ENCODE measurements around the gene PCF11.

- TF ChIP-seq EP300 (IDR thresholded peaks at IDR 0.05; ENCODE audit: borderline replicate concordance) (no peak), TEAD4 (IDR thresholded peaks at IDR 0.05) (no peak), CREB1 (IDR thresholded peaks at IDR 0.05; ENCODE audit: low read depth) (no peak), RAD21 (IDR thresholded peaks at IDR 0.05; ENCODE audit: low read depth) (no peak), MAX (IDR thresholded peaks at IDR 0.05) (no peak), TAF1 (IDR thresholded peaks at IDR 0.05; ENCODE audit: low read depth) (no peak), YY1 (IDR thresholded peaks at IDR 0.05; ENCODE audit: low read depth) (no peak), USF1 (IDR thresholded peaks at IDR 0.05) (no peak), FOXM1 (IDR thresholded peaks at IDR 0.05; ENCODE audit: borderline replicate concordance, low read depth) (no peak), NFIC (IDR thresholded peaks at IDR 0.05) (no peak), EGR1 (IDR thresholded peaks at IDR 0.05) (no peak), ZBTB7A (IDR thresholded peaks at IDR 0.05; ENCODE audit: low read depth) (no peak)
- TF ChIP-seq, protein P1, sequence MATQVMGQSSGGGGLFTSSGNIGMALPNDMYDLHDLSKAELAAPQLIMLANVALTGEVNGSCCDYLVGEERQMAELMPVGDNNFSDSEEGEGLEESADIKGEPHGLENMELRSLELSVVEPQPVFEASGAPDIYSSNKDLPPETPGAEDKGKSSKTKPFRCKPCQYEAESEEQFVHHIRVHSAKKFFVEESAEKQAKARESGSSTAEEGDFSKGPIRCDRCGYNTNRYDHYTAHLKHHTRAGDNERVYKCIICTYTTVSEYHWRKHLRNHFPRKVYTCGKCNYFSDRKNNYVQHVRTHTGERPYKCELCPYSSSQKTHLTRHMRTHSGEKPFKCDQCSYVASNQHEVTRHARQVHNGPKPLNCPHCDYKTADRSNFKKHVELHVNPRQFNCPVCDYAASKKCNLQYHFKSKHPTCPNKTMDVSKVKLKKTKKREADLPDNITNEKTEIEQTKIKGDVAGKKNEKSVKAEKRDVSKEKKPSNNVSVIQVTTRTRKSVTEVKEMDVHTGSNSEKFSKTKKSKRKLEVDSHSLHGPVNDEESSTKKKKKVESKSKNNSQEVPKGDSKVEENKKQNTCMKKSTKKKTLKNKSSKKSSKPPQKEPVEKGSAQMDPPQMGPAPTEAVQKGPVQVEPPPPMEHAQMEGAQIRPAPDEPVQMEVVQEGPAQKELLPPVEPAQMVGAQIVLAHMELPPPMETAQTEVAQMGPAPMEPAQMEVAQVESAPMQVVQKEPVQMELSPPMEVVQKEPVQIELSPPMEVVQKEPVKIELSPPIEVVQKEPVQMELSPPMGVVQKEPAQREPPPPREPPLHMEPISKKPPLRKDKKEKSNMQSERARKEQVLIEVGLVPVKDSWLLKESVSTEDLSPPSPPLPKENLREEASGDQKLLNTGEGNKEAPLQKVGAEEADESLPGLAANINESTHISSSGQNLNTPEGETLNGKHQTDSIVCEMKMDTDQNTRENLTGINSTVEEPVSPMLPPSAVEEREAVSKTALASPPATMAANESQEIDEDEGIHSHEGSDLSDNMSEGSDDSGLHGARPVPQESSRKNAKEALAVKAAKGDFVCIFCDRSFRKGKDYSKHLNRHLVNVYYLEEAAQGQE (IDR thresholded peaks at IDR 0.05; ENCODE audit: low read depth), result no peak
These were observed 41.4 kb upstream of the PCF11 start for GRCh38 chr11:83115551-83115950.
